GM11168 (cell line): Measurements from ENCODE around the gene DDI2.
"Not testable (repeated sequence)": the region's sequence is repeated elsewhere in the genome, so short reads cannot be mapped to it uniquely, and the experiment has no call there.

Source experiments
- in situ Hi-C: fragments of 300-500 bp; cut with MboI; formaldehyde crosslinking; loops from one replicate; pipeline ENCODE4 v1.12.0; 2022; ENCODE audit warnings: low sequenced_read_pairs; ENCODE audit not compliant: unreplicated experiment

The DDI2 gene

GRCh38 chr1:15604400-15604799 is 12.9 kb upstream of the DDI2 start:
- in situ Hi-C loops = not testable (repeated sequence)

- in situ Hi-C loops = no loop called here
Observed at GRCh38 chr1:15605398-15606383, 11.6 kb upstream of the DDI2 start.

GRCh38 chr1:15609631-15610030 is 7.6 kb upstream of the DDI2 start:
- in situ Hi-C loops = no loop called here

- in situ Hi-C loops = no loop called here
Observed at GRCh38 chr1:15610167-15610566, 7.1 kb upstream of the DDI2 start.

GRCh38 chr1:15616373-15617172 is 685 bp upstream of the DDI2 start:
- in situ Hi-C loops = no loop called here

- in situ Hi-C loops = no loop called here
Observed at GRCh38 chr1:15618077-15618654, 908 bp downstream of the DDI2 start.

- in situ Hi-C loops = no loop called here
Observed at GRCh38 chr1:15618655-15619525, 1.6 kb downstream of the DDI2 start.

- in situ Hi-C loops = no loop called here
Observed at GRCh38 chr1:15620155-15620545, 2.9 kb downstream of the DDI2 start.

- in situ Hi-C loops = no loop called here
Observed at GRCh38 chr1:15620902-15621682, 3.8 kb downstream of the DDI2 start.

- in situ Hi-C loops = no loop called here
Observed at GRCh38 chr1:15621975-15622374, 4.7 kb downstream of the DDI2 start.

- in situ Hi-C loops = no loop called here
Observed at GRCh38 chr1:15622712-15623373, 5.6 kb downstream of the DDI2 start.

GRCh38 chr1:15623435-15623834 is 6.2 kb downstream of the DDI2 start:
- in situ Hi-C loops = no loop called here

GRCh38 chr1:15624133-15624714 is 7.0 kb downstream of the DDI2 start:
- in situ Hi-C loops = no loop called here

GRCh38 chr1:15625056-15625917 is 8.0 kb downstream of the DDI2 start:
- in situ Hi-C loops = no loop called here

- in situ Hi-C loops = no loop called here
Observed at GRCh38 chr1:15626269-15626950, 9.2 kb downstream of the DDI2 start.

- in situ Hi-C loops = no loop called here
Observed at GRCh38 chr1:15627343-15627988, 10.2 kb downstream of the DDI2 start.
